Upper lobe of left lung (tissue), 4 donors: ENCODE results near the gene ITGA4.

Experiments
- CTCF ChIP-seq, 6 experiments: fragments of 450-650 bp in 4 of 6; fragments of 200-600 bp in 2 of 6; sonication (generic) in 2 of 6; IDR thresholded peaks; one replicate each; pipeline ENCODE4 v1.5.1; 2016 to 2019; ENCODE audit warnings: antibody characterized with exemption in 6 of 6
- EP300 ChIP-seq, 4 donors: sonication (generic); formaldehyde crosslinking; IDR thresholded peaks; one replicate each; pipeline ENCODE4 v1.5.1; 2017; ENCODE audit warnings: antibody characterized with exemption in 4 of 4, control low read depth in 2 of 4
- POLR2A ChIP-seq, 4 donors: fragments of 450-650 bp; IDR thresholded peaks; one replicate each; pipeline ENCODE4 v1.5.1; 2016 to 2017; ENCODE audit warnings: antibody characterized with exemption in 4 of 4, mild to moderate bottlenecking in 2 of 4
- POLR2AphosphoS5 ChIP-seq, 2 donors: sonication (generic); formaldehyde crosslinking; IDR thresholded peaks; one replicate each; pipeline ENCODE4 v1.5.1; 2017; ENCODE audit warnings: antibody characterized with exemption in 2 of 2

- TF ChIP-seq CTCF (IDR thresholded peaks at IDR 0.05), result no peak
- TF ChIP-seq POLR2A (IDR thresholded peaks at IDR 0.05), result no peak
- no peak for TF ChIP-seq POLR2AphosphoS5 (IDR thresholded peaks at IDR 0.05)
- no peak for TF ChIP-seq EP300 (IDR thresholded peaks at IDR 0.05)
Observed at GRCh38 chr2:181485638-181485946, 28.4 kb downstream of the ITGA4 start.
